ENCODE data around the gene SLC4A5.
"Not testable (repeated sequence)": the region's sequence is repeated elsewhere in the genome, so short reads cannot be mapped to it uniquely, and the experiment has no call there.

The SLC4A5 gene

GRCh38 chr2:74194799-74195198 is 148.4 kb downstream of the SLC4A5 start:
- no peak for DNase-seq

- no peak for DNase-seq
Observed at GRCh38 chr2:74191596-74192380, 151.4 kb downstream of the SLC4A5 start.

- DNase-seq: no peak
Observed at GRCh38 chr2:74188696-74189095, 154.5 kb downstream of the SLC4A5 start.

GRCh38 chr2:74188018-74188601 is 155.1 kb downstream of the SLC4A5 start:
- peak; percentile 80 for DNase-seq

GRCh38 chr2:74186706-74187105 is 156.5 kb downstream of the SLC4A5 start:
- DNase-seq: not testable (repeated sequence)

- no peak for DNase-seq
Observed at GRCh38 chr2:74186038-74186437, 157.2 kb downstream of the SLC4A5 start.

- no peak for DNase-seq
Observed at GRCh38 chr2:74183878-74184277, 159.3 kb downstream of the SLC4A5 start.

GRCh38 chr2:74181739-74182138 is 161.5 kb downstream of the SLC4A5 start:
- peak; percentile 95 for DNase-seq

- no peak for DNase-seq
Observed at GRCh38 chr2:74179063-74179865, 164.0 kb downstream of the SLC4A5 start.

GRCh38 chr2:74178211-74179062 is 164.8 kb downstream of the SLC4A5 start, which contains the start of gene MOB1A:
TSS of gene MOB1A (minus strand) at chr2:74178879. CDS start at chr2:74178674, 205 bp downstream.
- DNase-seq: peak; percentile 98

- no peak for DNase-seq
Observed at GRCh38 chr2:74177696-74178095, 165.5 kb downstream of the SLC4A5 start.

- DNase-seq: no peak
Observed at GRCh38 chr2:74174909-74175308, 168.3 kb downstream of the SLC4A5 start.

GRCh38 chr2:74168739-74169138 is 174.5 kb downstream of the SLC4A5 start:
- no peak for DNase-seq
